Measurements from ENCODE around the gene STPG2. TPM values are rescaled to one million over a fixed set of nuclear protein-coding genes. Genes with fewer than 3 reads are reported as not detected.
"Not testable (repeated sequence)": the region's sequence is repeated elsewhere in the genome, so short reads cannot be mapped to it uniquely, and the experiment has no call there.

Gene STPG2
- polyA plus RNA-seq, 1 experiment = not detected

GRCh38 chr4:97911236-97911906 is 231.9 kb downstream of the STPG2 start:
- no peaks in the 10 kb centered on the region for H3K27me3 ChIP-seq (ENCODE audit: control insufficient read depth, insufficient read depth, low read length)
- ChIA-PET POLR2A (no interaction called here), CTCF (no interaction called here)
- TF ChIP-seq CTCF (IDR thresholded peaks at IDR 0.05; ENCODE audit: insufficient read depth, low read depth, low read length) = no peak
- no peak overlapping the region for H3K4me3 ChIP-seq (ENCODE audit: low read depth, low read length)
- no peaks in the 10 kb centered on the region for H3K36me3 ChIP-seq (ENCODE audit: control insufficient read depth, insufficient read depth, low read length)
- DNase-seq (ENCODE audit: low read depth) = no peak

- ChIA-PET POLR2A (no interaction called here), CTCF (no interaction called here)
- no peaks in the 10 kb centered on the region for H3K36me3 ChIP-seq (ENCODE audit: control insufficient read depth, insufficient read depth, low read length)
- no peak for DNase-seq (ENCODE audit: low read depth)
- no peaks in the 10 kb centered on the region for H3K27me3 ChIP-seq (ENCODE audit: control insufficient read depth, insufficient read depth, low read length)
- TF ChIP-seq CTCF (IDR thresholded peaks at IDR 0.05; ENCODE audit: insufficient read depth, low read depth, low read length) = no peak
- H3K4me3 ChIP-seq (ENCODE audit: low read depth, low read length) = no peak overlapping the region
Observed at GRCh38 chr4:97910005-97910404, 233.3 kb downstream of the STPG2 start.

- CTCF ChIA-PET; DNase-seq (ENCODE audit: low read depth); POLR2A ChIA-PET: not testable (repeated sequence)
Observed at GRCh38 chr4:97903436-97904189, 239.7 kb downstream of the STPG2 start.

GRCh38 chr4:97900229-97900628 is 243.0 kb downstream of the STPG2 start:
- POLR2A ChIA-PET = no interaction called here
- no peak overlapping the region for H3K4me3 ChIP-seq (ENCODE audit: low read depth, low read length)
- H3K27me3 ChIP-seq (ENCODE audit: control insufficient read depth, insufficient read depth, low read length) = no peaks in the 10 kb centered on the region
- no peaks in the 10 kb centered on the region for H3K36me3 ChIP-seq (ENCODE audit: control insufficient read depth, insufficient read depth, low read length)
- TF ChIP-seq CTCF (IDR thresholded peaks at IDR 0.05; ENCODE audit: insufficient read depth, low read depth, low read length) = no peak
- no peak for DNase-seq (ENCODE audit: low read depth)
- CTCF ChIA-PET = no interaction called here

More at GRCh38 chr4:97903436-97904189, 239.7 kb downstream of the STPG2 start:
- not testable (repeated sequence) for H3K4me3 ChIP-seq (ENCODE audit: low read depth, low read length); H3K36me3 ChIP-seq (ENCODE audit: control insufficient read depth, insufficient read depth, low read length); H3K27me3 ChIP-seq (ENCODE audit: control insufficient read depth, insufficient read depth, low read length)

GRCh38 chr4:97892592-97893266 is 250.5 kb downstream of the STPG2 start:
- Histone ChIP-seq H3K36me3 (ENCODE audit: control insufficient read depth, insufficient read depth, low read length) (no peaks in the 10 kb centered on the region), H3K27me3 (ENCODE audit: control insufficient read depth, insufficient read depth, low read length) (no peaks in the 10 kb centered on the region), H3K4me3 (ENCODE audit: low read depth, low read length) (no peak overlapping the region)
- no peak for DNase-seq (ENCODE audit: low read depth)
- ChIA-PET CTCF (interaction anchor here (0.8 kb wide), 1 partner anchor 40 kb away, joined by 3 read pairs; no protein-coding TSS in a partner anchor), POLR2A (no interaction called here)
- TF ChIP-seq CTCF (IDR thresholded peaks at IDR 0.05; ENCODE audit: insufficient read depth, low read depth, low read length) = no peak
